Endodermal cell (in vitro differentiated cells): Measurements from ENCODE around the gene RAB14. TPM values are rescaled to one million over a fixed set of nuclear protein-coding genes. Genes with fewer than 3 reads are reported as not detected.

Source experiments
- DNase-seq: peaks from one replicate; pipeline ENCODE4 v3.0.0-alpha.2; 2017
- H3K27ac ChIP-seq: 2 replicates; pipeline ENCODE4 v1.5.1; 2013; ENCODE audit warnings: mild to moderate bottlenecking, low read depth, low read length, moderate library complexity
- H3K27me3 ChIP-seq: 2 replicates; pipeline ENCODE4 v1.6.1; 2013; ENCODE audit warnings: mild to moderate bottlenecking, low read length, moderate library complexity; ENCODE audit not compliant: insufficient read depth, control insufficient read depth, poor library complexity, severe bottlenecking
- H3K36me3 ChIP-seq: 2 replicates; pipeline ENCODE4 v1.7.0; 2013; ENCODE audit warnings: mild to moderate bottlenecking, low read length, moderate library complexity; ENCODE audit not compliant: control insufficient read depth, insufficient read depth
- H3K4me1 ChIP-seq: one replicate; pipeline ENCODE4 v1.7.0; 2013; ENCODE audit warnings: low read length; ENCODE audit not compliant: control insufficient read depth, insufficient read depth
- H3K4me3 ChIP-seq: 2 replicates; pipeline ENCODE4 v1.5.1; 2013; ENCODE audit warnings: mild to moderate bottlenecking, low read length, moderate library complexity
- H3K9ac ChIP-seq: 2 replicates; pipeline ENCODE4 v1.6.1; 2013; ENCODE audit warnings: mild to moderate bottlenecking, low read length, moderate library complexity; ENCODE audit not compliant: poor library complexity, severe bottlenecking; ENCODE audit errors: extremely low read depth
- H3K9me3 ChIP-seq: 2 replicates; pipeline ENCODE4 v1.6.1; 2013; ENCODE audit warnings: mild to moderate bottlenecking, low read length, moderate library complexity; ENCODE audit not compliant: control insufficient read depth
- H3K27ac Mint-ChIP-seq: 2 replicates; pipeline ENCODE4 v1.8.0; 2020; ENCODE audit warnings: mixed read lengths
- H3K27me3 Mint-ChIP-seq: 2 replicates; pipeline ENCODE4 v1.8.0; 2021; ENCODE audit warnings: mild to moderate bottlenecking, mixed read lengths; ENCODE audit not compliant: insufficient read depth
- H3K36me3 Mint-ChIP-seq: 2 replicates; pipeline ENCODE4 v1.8.0; 2020; ENCODE audit warnings: low read depth, mixed read lengths
- H3K4me1 Mint-ChIP-seq: 2 replicates; pipeline ENCODE4 v1.8.0; 2020; ENCODE audit warnings: mixed read lengths
- H3K4me3 Mint-ChIP-seq: 2 replicates; pipeline ENCODE4 v1.8.0; 2020; ENCODE audit warnings: mild to moderate bottlenecking, moderate library complexity, mixed read lengths
- H3K9me3 Mint-ChIP-seq: 2 replicates; pipeline ENCODE4 v1.8.0; 2020; ENCODE audit warnings: mild to moderate bottlenecking, mixed read lengths
- WGBS, 2 experiments: methylation state at CpG; one replicate each; pipeline versions ENCODE4 v1.1.5 to v1.1.7; 2013; ENCODE audit warnings: missing lambda C conversion rate in 2 of 2, mixed read lengths in 1 of 2; ENCODE audit not compliant: insufficient coverage in 1 of 2, insufficient read length in 1 of 2; 5-methylcytosine and 5-hydroxymethylcytosine counted together
- total RNA-seq, 2 donors: library from RNA; stranded (reverse); fragmentation: NEBNext Ultra II Directional in 1 of 2; extraction: Animal tissue kit (Norgen Biotek cat#: 25700) in 1 of 2; gene quantifications; 2 replicates in 1 of 2; 3 replicates in 1 of 2; pipeline ENCODE4 v1.2.1, GENCODE V29; 2021
- TF ChIP-seq, protein P1 (sequence below): fragments of 200-600 bp; sonication (generic); conservative IDR thresholded peaks from 2 replicates; pipeline ENCODE4 v1.5.0; 2021; ENCODE audit warnings: antibody characterized with exemption, mild to moderate bottlenecking

The RAB14 gene
- total RNA-seq, 2 donors from 2014 or later: 35.9 to 40.7 TPM

DNA sequence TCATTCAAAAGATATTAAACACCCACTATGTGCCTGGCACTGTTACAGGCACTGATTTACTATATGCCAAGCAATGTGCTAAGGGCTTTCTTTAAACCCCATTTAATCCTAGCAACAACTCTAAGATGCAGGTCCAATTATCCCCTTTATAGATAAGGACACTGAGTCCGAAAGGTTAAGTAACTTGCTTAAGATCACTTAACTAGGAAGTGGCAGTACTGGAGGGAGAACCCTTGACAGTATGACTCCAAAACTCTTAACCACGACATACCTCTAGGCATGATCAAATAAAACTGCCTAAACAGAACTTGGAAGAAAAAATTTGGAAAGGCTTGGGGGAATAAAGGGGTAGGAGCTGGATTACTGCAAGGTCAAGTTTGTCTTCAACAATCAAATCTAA, 1.7 kb downstream of the RAB14 start:
- H3K9me3 Mint-ChIP-seq: no peaks in the 10 kb centered on the region
- H3K27ac ChIP-seq: no peak overlapping the region

DNA sequence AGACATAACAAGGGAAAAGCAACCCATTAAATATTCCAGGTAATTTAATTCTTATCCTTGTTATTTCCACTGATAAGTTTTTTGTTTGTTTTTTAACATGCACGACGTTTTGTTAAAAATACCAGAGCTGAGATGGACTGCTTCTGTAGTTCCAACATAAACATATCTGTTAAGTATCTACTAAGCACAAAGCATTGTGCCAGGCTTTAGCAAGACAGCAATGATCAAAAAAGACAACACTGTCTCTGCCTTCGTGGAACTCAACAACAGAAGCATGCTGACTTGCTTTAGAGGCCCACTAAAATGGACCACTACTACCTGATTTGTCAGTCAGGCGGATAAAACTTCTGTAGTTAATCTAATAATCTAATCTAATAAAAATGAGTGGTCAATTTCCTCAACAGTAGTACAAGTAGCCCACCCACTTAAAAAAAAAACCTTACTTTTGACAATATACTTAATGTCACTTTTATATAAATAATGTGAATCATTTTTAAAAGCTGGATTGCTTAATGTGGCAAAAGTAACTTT, 3.1 kb downstream of the RAB14 start:
- no peaks in the 10 kb centered on the region for H3K9me3 ChIP-seq
- H3K27me3 Mint-ChIP-seq: no peaks in the 10 kb centered on the region
- no peak overlapping the region for H3K27ac ChIP-seq
- no peak overlapping the region for H3K9ac ChIP-seq
- TF ChIP-seq, protein P1, sequence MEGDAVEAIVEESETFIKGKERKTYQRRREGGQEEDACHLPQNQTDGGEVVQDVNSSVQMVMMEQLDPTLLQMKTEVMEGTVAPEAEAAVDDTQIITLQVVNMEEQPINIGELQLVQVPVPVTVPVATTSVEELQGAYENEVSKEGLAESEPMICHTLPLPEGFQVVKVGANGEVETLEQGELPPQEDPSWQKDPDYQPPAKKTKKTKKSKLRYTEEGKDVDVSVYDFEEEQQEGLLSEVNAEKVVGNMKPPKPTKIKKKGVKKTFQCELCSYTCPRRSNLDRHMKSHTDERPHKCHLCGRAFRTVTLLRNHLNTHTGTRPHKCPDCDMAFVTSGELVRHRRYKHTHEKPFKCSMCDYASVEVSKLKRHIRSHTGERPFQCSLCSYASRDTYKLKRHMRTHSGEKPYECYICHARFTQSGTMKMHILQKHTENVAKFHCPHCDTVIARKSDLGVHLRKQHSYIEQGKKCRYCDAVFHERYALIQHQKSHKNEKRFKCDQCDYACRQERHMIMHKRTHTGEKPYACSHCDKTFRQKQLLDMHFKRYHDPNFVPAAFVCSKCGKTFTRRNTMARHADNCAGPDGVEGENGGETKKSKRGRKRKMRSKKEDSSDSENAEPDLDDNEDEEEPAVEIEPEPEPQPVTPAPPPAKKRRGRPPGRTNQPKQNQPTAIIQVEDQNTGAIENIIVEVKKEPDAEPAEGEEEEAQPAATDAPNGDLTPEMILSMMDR: no peak
- H3K36me3 ChIP-seq: no peaks in the 10 kb centered on the region
- H3K9me3 Mint-ChIP-seq: no peaks in the 10 kb centered on the region
- H3K36me3 Mint-ChIP-seq: no peaks in the 10 kb centered on the region
- 80% methylated on average over 3 to 4 of the region's 4 CpGs for WGBS, 2 experiments
- no peak overlapping the region for H3K4me3 Mint-ChIP-seq
- H3K27me3 ChIP-seq: no peaks in the 10 kb centered on the region
- H3K4me1 ChIP-seq: peaks cover 10% of the 10 kb centered on the region
- no peak for DNase-seq
- H3K4me1 Mint-ChIP-seq: peaks cover 46% of the 10 kb centered on the region
- H3K4me3 ChIP-seq: peak overlapping the region; percentile 92
- no peak overlapping the region for H3K27ac Mint-ChIP-seq

More for the DNA sequence above, 1.7 kb downstream of the RAB14 start:
- peak overlapping the region; percentile 64 for H3K9ac ChIP-seq
- no peaks in the 10 kb centered on the region for H3K27me3 ChIP-seq
- TF ChIP-seq, protein P1: no peak
- Mint-ChIP-seq H3K27me3 (no peaks in the 10 kb centered on the region), H3K4me3 (peak overlapping the region; percentile 87), H3K36me3 (no peaks in the 10 kb centered on the region), H3K27ac (no peak overlapping the region), H3K4me1 (peaks cover 44% of the 10 kb centered on the region)
- H3K4me1 ChIP-seq: peaks cover 10% of the 10 kb centered on the region
- no peaks in the 10 kb centered on the region for H3K36me3 ChIP-seq
- no peak for DNase-seq
- no peaks in the 10 kb centered on the region for H3K9me3 ChIP-seq
- H3K4me3 ChIP-seq: peak overlapping the region; percentile 92
- 66 to 67% methylated on average over 1 to 2 of the region's 2 CpGs for WGBS, 2 experiments

DNA sequence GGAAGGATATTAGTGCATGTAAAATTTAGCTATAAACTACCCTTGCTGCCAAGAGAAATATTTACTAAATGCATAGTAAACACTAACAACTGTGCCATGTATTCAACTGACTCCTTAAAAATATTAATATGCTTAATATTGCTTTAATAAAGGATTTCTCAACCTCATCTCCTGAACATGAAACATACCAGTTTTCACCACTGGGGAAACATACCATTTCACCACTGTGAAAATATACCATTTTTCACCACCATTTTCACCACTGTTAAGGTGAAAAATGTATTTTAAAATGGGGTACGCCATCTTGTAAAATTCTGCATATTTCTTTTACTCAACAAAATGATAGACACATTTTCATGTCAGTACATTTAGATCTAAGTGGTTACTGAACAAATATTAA, 4.5 kb downstream of the RAB14 start:
- no peak overlapping the region for H3K27ac Mint-ChIP-seq
- peaks cover 10% of the 10 kb centered on the region for H3K4me1 ChIP-seq
- no peaks in the 10 kb centered on the region for H3K36me3 Mint-ChIP-seq
- TF ChIP-seq, protein P1: peak; percentile 30
- no peaks in the 10 kb centered on the region for H3K36me3 ChIP-seq
- H3K9me3 Mint-ChIP-seq: no peaks in the 10 kb centered on the region
- no peak overlapping the region for H3K27ac ChIP-seq
- H3K4me3 Mint-ChIP-seq: no peak overlapping the region
- no peak overlapping the region for H3K9ac ChIP-seq
- 100% methylated on average over 1 of the region's 1 CpG for WGBS, 2 experiments
- no peaks in the 10 kb centered on the region for H3K9me3 ChIP-seq
- no peak for DNase-seq
- no peaks in the 10 kb centered on the region for H3K27me3 ChIP-seq
- no peak overlapping the region for H3K4me3 ChIP-seq
- H3K4me1 Mint-ChIP-seq: peaks cover 46% of the 10 kb centered on the region
- H3K27me3 Mint-ChIP-seq: no peaks in the 10 kb centered on the region
